K562 (cell line): ENCODE results near the gene CNTN4.

ENCODE experiments used
- CTCF ChIP-seq, 3 experiments: IDR thresholded peaks in 2 of 3; conservative IDR thresholded peaks in 1 of 3; 2 replicates each; pipeline ENCODE4 v1.5.1; 2011 to 2012; ENCODE audit warnings: low read length in 3 of 3, mild to moderate bottlenecking in 3 of 3, control low read depth in 2 of 3, improper control_type of control experiment in 1 of 3, inconsistent platforms in 1 of 3, low read depth in 1 of 3, mixed read lengths in 1 of 3, moderate library complexity in 1 of 3; ENCODE audit not compliant: insufficient read depth in 2 of 3
- HDAC1 ChIP-seq, 2 experiments: fragments of 450-650 bp; IDR thresholded peaks; 2 replicates each; pipeline ENCODE4 v1.6.1; 2016 to 2017; ENCODE audit warnings: inconsistent platforms in 1 of 2, mild to moderate bottlenecking in 1 of 2, moderate library complexity in 1 of 2
- MAX ChIP-seq: sonication (generic); formaldehyde crosslinking; IDR thresholded peaks from 2 replicates; pipeline ENCODE4 v1.9.0; 2022; ENCODE audit warnings: mild to moderate bottlenecking, missing genetic modification reagents
- NRF1 ChIP-seq, 2 experiments: fragments of 450-650 bp; IDR thresholded peaks in 1 of 2; conservative IDR thresholded peaks in 1 of 2; 2 replicates each; pipeline ENCODE4 v1.6.1; 2014; ENCODE audit warnings: mild to moderate bottlenecking in 2 of 2
- POLR2A ChIP-seq: fragments of 450-650 bp; conservative IDR thresholded peaks from 2 replicates; pipeline ENCODE4 v1.6.1; 2016
- RAD21 ChIP-seq, 2 experiments: fragments of 250-450 bp in 1 of 2; fragments of 450-650 bp in 1 of 2; sonication (Bioruptor Pico) in 1 of 2; formaldehyde crosslinking in 1 of 2; IDR thresholded peaks in 1 of 2; conservative IDR thresholded peaks in 1 of 2; 2 replicates each; pipeline versions ENCODE4 v1.4.0 to v1.8.0; 2020 to 2022; ENCODE audit warnings: mild to moderate bottlenecking in 2 of 2, moderate library complexity in 1 of 2
- RFX5 ChIP-seq: IDR thresholded peaks from 2 replicates; pipeline ENCODE4 v1.6.1; 2011; ENCODE audit warnings: low read depth, mild to moderate bottlenecking, improper control_type of control experiment, low read length
- RNF219 ChIP-seq: fragments of 250-450 bp; sonication (Bioruptor Pico); IDR thresholded peaks from 2 replicates; pipeline ENCODE4 v1.5.0; 2022; ENCODE audit warnings: mild to moderate bottlenecking
- SAP30 ChIP-seq: fragments of 200-600 bp; sonication (generic); IDR thresholded peaks from 2 replicates; pipeline ENCODE4 v1.6.1; 2012; ENCODE audit warnings: borderline replicate concordance, low read depth, mild to moderate bottlenecking, moderate library complexity, low read length, control low read depth, inconsistent platforms; ENCODE audit not compliant: insufficient read depth, poor library complexity, severe bottlenecking
- TCF7 ChIP-seq: sonication (generic); IDR thresholded peaks from 2 replicates; pipeline ENCODE4 v1.6.1; 2016; ENCODE audit warnings: antibody characterized with exemption, borderline replicate concordance
- TGIF2 ChIP-seq: sonication (generic); formaldehyde crosslinking; IDR thresholded peaks from 2 replicates; pipeline ENCODE4 v1.8.1; 2022; ENCODE audit warnings: mild to moderate bottlenecking, missing genetic modification reagents, moderate library complexity

- TF ChIP-seq HDAC1 (IDR thresholded peaks at IDR 0.05): no peak
- no peak for TF ChIP-seq SAP30
- no peak for TF ChIP-seq RNF219 (CRISPR knock-in tag)
- no peak for TF ChIP-seq RAD21 (CRISPR knock-in tag; conservative IDR thresholded peaks at IDR 0.05 in 1 of 2, IDR thresholded peaks at IDR 0.05 in 1 of 2)
- no peak for TF ChIP-seq CTCF (IDR thresholded peaks at IDR 0.05 in 2 of 3, conservative IDR thresholded peaks at IDR 0.05 in 1 of 3; ENCODE audit: insufficient read depth in 2 of 3, low read depth in 1 of 3, low read length in 3 of 3)
- TF ChIP-seq MAX: no peak
- TF ChIP-seq TCF7: no peak
- no peak for TF ChIP-seq NRF1 (conservative IDR thresholded peaks at IDR 0.05 in 1 of 2, IDR thresholded peaks at IDR 0.05 in 1 of 2)
- TF ChIP-seq TGIF2: no peak
- TF ChIP-seq POLR2A: no peak
- no peak for TF ChIP-seq RFX5
These were observed 753.2 kb downstream of the CNTN4 start for GRCh38 chr3:2851835-2852234.
